Measurements from ENCODE around the gene SLC35E2B.
"Not testable (repeated sequence)": the region's sequence is repeated elsewhere in the genome, so short reads cannot be mapped to it uniquely, and the experiment has no call there.

The SLC35E2B gene

GRCh38 chr1:1647567-1648241, 44.9 kb downstream of the SLC35E2B start:
- H3K36me3 Mint-ChIP-seq = peaks cover 38% of the 10 kb centered on the region
- H3K27me3 Mint-ChIP-seq; H3K4me1 Mint-ChIP-seq; H3K27ac Mint-ChIP-seq; H3K9me3 Mint-ChIP-seq; DNase-seq (ENCODE audit: low spot score in 2 of 2); H3K4me3 Mint-ChIP-seq; ATAC-seq (ENCODE audit: low read depth): not testable (repeated sequence)

DNA sequence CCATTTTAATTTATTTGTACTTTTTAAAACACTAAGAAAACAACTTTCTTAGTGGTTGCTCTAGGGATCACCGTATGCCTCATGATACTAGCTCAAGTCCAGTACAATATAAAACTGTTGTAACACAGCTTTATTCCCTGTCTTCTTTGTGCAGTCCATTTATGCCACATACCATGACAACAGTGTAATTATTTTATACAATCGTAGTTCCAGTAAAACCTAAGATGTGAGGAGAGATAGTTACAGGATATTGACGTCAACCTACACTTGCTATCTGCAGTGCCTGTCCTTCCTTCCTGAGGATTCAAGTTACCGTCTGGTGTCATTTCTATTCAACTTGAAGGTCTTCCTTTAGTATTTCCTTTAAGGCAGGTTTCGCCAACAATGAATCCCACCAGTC, 46.3 kb downstream of the SLC35E2B start:
- DNase-seq (ENCODE audit: low spot score in 2 of 2); ATAC-seq (ENCODE audit: low read depth); H3K4me3 Mint-ChIP-seq; H3K27me3 Mint-ChIP-seq; H3K9me3 Mint-ChIP-seq; H3K4me1 Mint-ChIP-seq; H3K27ac Mint-ChIP-seq: not testable (repeated sequence)
- peaks cover 29% of the 10 kb centered on the region for H3K36me3 Mint-ChIP-seq

- not testable (repeated sequence) for H3K27me3 Mint-ChIP-seq; ATAC-seq (ENCODE audit: low read depth); H3K9me3 Mint-ChIP-seq; H3K4me3 Mint-ChIP-seq; DNase-seq (ENCODE audit: low spot score in 2 of 2); H3K36me3 Mint-ChIP-seq; H3K4me1 Mint-ChIP-seq; H3K27ac Mint-ChIP-seq
These were observed 51.7 kb downstream of the SLC35E2B start for GRCh38 chr1:1640711-1641461.

GRCh38 chr1:1640081-1640480, 52.5 kb downstream of the SLC35E2B start:
- not testable (repeated sequence) for H3K9me3 Mint-ChIP-seq; ATAC-seq (ENCODE audit: low read depth); DNase-seq (ENCODE audit: low spot score in 2 of 2); H3K4me3 Mint-ChIP-seq; H3K36me3 Mint-ChIP-seq; H3K27ac Mint-ChIP-seq; H3K4me1 Mint-ChIP-seq; H3K27me3 Mint-ChIP-seq

GRCh38 chr1:1639368-1639767, 53.2 kb downstream of the SLC35E2B start:
- H3K4me1 Mint-ChIP-seq; H3K36me3 Mint-ChIP-seq; H3K9me3 Mint-ChIP-seq; H3K27ac Mint-ChIP-seq; ATAC-seq (ENCODE audit: low read depth); H3K4me3 Mint-ChIP-seq; H3K27me3 Mint-ChIP-seq; DNase-seq (ENCODE audit: low spot score in 2 of 2): not testable (repeated sequence)

DNA sequence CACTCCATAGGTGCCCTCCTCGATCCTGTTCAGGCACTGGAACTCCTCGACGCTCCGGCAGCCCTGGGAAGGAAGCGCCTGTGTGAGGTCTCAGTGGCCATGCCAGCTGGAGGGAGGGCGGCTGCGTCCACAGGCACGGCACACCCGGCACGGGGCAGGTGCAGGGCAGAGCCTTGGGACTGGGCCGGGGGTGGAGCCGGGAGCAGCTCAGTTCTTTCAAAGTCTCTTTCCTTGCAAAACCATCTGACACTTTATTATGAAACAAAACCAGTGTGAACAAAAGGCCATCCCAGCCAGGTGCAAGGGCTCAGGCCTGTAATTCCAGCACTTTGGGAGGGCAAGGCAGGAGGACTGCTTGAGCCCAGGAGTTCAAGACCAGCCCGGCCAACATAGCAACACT, 54.1 kb downstream of the SLC35E2B start:
- H3K4me1 Mint-ChIP-seq; H3K27me3 Mint-ChIP-seq; H3K4me3 Mint-ChIP-seq; H3K36me3 Mint-ChIP-seq; ATAC-seq (ENCODE audit: low read depth); H3K27ac Mint-ChIP-seq; H3K9me3 Mint-ChIP-seq; DNase-seq (ENCODE audit: low spot score in 2 of 2): not testable (repeated sequence)

DNA sequence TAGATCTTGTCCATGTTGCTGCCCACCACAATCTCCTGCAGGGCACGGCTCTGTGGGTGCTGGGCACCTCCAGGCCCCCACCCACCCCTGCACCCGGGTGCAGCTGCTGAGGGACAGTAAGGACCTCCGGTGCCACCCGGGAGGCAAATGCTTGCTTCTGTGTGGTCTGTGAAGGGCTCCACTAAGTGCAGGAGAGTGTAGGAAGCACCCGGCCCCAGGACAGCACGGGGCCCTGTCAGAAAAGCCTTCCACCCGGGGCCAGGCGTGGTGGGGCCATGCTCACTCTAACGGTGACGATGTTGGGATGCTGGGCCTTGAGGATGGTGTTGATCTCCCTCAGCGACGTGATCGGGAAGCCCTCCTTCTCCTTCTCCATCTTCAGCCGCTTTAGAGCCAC, 55.1 kb downstream of the SLC35E2B start:
- H3K4me3 Mint-ChIP-seq; H3K4me1 Mint-ChIP-seq; H3K36me3 Mint-ChIP-seq; H3K27me3 Mint-ChIP-seq; ATAC-seq (ENCODE audit: low read depth); DNase-seq (ENCODE audit: low spot score in 2 of 2); H3K9me3 Mint-ChIP-seq; H3K27ac Mint-ChIP-seq: not testable (repeated sequence)

- not testable (repeated sequence) for ATAC-seq (ENCODE audit: low read depth); H3K36me3 Mint-ChIP-seq; H3K27me3 Mint-ChIP-seq; H3K9me3 Mint-ChIP-seq; DNase-seq (ENCODE audit: low spot score in 2 of 2); H3K4me1 Mint-ChIP-seq; H3K4me3 Mint-ChIP-seq; H3K27ac Mint-ChIP-seq
These were observed 55.7 kb downstream of the SLC35E2B start for GRCh38 chr1:1636621-1637478.

DNA sequence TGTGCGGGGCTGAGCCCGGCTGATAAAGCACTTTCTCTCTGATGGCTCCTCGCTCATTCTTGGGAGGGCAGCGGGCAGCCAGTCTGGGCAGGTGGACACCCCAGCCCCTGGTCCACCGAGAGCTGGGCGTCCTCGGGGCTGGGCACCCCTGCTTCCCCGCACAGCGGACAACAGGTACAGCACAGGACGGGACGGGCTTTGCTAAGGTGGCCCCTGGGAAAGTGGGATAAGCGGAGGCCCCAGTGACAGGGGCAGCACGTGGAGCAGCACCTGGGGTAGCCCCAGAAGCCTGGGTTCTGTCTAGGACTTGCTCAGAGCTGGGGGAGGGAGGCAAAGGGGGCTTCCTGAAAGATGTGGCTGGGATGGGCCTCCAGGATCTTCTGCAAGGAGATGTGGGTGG, 58.0 kb downstream of the SLC35E2B start:
- H3K4me3 Mint-ChIP-seq; H3K27ac Mint-ChIP-seq; H3K4me1 Mint-ChIP-seq; H3K27me3 Mint-ChIP-seq; H3K9me3 Mint-ChIP-seq; H3K36me3 Mint-ChIP-seq; DNase-seq (ENCODE audit: low spot score in 2 of 2); ATAC-seq (ENCODE audit: low read depth): not testable (repeated sequence)

DNA sequence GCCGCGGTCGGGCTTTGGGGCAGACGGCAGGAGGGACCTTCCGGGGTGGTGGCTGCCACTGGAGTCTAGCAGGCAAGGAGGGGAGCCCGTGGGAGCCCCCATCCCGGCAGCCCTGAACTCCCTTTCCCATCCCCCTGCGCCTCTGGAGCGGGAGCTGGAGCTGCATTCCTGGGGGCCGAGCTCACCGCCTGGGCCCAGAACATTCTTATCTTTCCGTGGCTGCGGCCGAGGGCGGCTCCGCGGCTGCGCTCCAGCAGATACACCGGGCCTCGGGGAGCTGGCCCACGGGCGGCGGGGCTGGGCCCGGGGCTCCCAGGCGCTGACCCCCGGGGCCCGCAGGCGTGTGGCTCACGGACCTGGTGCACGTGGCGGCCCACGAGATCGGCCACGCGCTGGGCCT, 59.2 kb downstream of the SLC35E2B start:
- H3K27ac Mint-ChIP-seq; H3K4me3 Mint-ChIP-seq; DNase-seq (ENCODE audit: low spot score in 2 of 2); H3K9me3 Mint-ChIP-seq; ATAC-seq (ENCODE audit: low read depth); H3K4me1 Mint-ChIP-seq; H3K27me3 Mint-ChIP-seq; H3K36me3 Mint-ChIP-seq: not testable (repeated sequence)

DNA sequence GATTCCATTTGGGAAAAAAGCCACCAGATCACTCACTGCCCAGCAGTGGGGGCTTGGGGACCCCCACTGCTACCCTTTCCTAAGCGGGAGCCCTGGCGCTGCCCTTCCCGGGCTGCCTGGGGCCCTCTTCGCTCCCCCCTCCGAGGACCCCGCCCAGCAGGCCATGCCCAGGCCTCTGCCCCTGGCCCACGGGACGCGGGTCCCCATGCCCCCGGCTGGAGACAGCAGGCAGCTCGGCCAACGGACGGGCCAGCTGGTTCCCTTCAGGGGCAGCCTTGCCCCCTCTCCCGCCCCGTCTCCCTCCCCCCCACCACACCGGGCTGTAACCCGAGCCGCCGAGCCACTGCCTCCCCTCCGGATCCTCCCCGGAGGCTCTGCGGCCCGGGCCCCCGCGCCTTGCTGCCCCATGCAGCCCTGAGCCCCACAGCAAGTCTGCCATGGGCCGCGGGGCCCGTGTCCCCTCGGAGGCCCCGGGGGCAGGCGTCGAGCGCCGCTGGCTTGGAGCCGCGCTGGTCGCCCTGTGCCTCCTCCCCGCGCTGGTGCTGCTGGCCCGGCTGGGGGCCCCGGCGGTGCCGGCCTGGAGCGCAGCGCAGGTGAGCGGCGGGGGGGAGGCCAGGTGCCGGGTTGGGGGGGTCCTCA, 60.7 kb downstream of the SLC35E2B start, which contains the start of gene MMP23B:
MMP23B (plus strand) TSS at position 392 of the 639 bp plus-strand sequence; CDS start at position 438, 46 bp downstream.
- H3K4me3 Mint-ChIP-seq = peak within 1 kb of the TSS; percentile 69
- no peak for DNase-seq (ENCODE audit: low spot score in 2 of 2)

GRCh38 chr1:1630965-1631781, 61.4 kb downstream of the SLC35E2B start:
- Mint-ChIP-seq H3K4me3 (peak overlapping the region; percentile 69), H3K4me1 (peaks cover 9% of the 10 kb centered on the region), H3K36me3 (peaks cover 2% of the 10 kb centered on the region), H3K9me3 (no peaks in the 10 kb centered on the region), H3K27me3 (peaks cover 4% of the 10 kb centered on the region), H3K27ac (no peak overlapping the region)
- ATAC-seq (ENCODE audit: low read depth) = no peak
- DNase-seq (ENCODE audit: low spot score in 2 of 2) = no peak

More for the DNA sequence above, 60.7 kb downstream of the SLC35E2B start, which contains the start of gene MMP23B:
- peaks cover 4% of the 10 kb centered on the region for H3K36me3 Mint-ChIP-seq
- no peak within 1 kb of the TSS for H3K27ac Mint-ChIP-seq
- peaks cover 9% of the 10 kb centered on the region for H3K4me1 Mint-ChIP-seq
- ATAC-seq (ENCODE audit: low read depth) = no peak
- H3K9me3 Mint-ChIP-seq = no peaks in the 10 kb centered on the region
- H3K27me3 Mint-ChIP-seq = peaks cover 4% of the 10 kb centered on the region

All from memory B cell (primary cell).